Measurements from ENCODE around the gene PTPRJ.
A peak's percentile ranks its signal among the peaks of the same experiment; 100 is the strongest.

The PTPRJ gene

DNA sequence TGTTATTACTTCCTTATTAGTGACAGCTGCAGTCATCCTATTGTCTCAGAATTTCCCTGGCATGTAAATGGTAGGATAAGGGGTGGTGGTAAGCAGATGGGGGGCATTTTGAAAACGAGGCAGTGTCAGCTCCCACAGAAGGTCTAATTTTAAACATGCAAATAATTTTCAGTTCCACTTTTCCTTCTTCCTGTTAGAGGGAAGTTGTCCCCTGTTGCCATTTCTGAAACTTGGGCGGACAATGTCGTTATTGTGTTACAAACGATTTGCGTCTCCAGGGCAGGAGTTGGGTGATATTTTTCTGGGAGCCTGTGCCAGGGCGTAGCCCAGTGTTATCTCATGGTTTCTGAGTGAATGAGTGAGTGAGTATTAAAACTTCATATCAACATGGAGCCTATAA lies 7.4 kb downstream of the PTPRJ start:
- no peak overlapping the region for H3K4me3 ChIP-seq (ENCODE audit: low read depth, low read length)
- in situ Hi-C loops (cut with HindIII; ENCODE audit: low sequenced_read_pairs): no loop called here
- DNase-seq (ENCODE audit: low read depth, low spot score): no peak
- TF ChIP-seq, protein P1, sequence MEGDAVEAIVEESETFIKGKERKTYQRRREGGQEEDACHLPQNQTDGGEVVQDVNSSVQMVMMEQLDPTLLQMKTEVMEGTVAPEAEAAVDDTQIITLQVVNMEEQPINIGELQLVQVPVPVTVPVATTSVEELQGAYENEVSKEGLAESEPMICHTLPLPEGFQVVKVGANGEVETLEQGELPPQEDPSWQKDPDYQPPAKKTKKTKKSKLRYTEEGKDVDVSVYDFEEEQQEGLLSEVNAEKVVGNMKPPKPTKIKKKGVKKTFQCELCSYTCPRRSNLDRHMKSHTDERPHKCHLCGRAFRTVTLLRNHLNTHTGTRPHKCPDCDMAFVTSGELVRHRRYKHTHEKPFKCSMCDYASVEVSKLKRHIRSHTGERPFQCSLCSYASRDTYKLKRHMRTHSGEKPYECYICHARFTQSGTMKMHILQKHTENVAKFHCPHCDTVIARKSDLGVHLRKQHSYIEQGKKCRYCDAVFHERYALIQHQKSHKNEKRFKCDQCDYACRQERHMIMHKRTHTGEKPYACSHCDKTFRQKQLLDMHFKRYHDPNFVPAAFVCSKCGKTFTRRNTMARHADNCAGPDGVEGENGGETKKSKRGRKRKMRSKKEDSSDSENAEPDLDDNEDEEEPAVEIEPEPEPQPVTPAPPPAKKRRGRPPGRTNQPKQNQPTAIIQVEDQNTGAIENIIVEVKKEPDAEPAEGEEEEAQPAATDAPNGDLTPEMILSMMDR (IDR thresholded peaks at IDR 0.05; ENCODE audit: low read depth, low read length): no peak

DNA sequence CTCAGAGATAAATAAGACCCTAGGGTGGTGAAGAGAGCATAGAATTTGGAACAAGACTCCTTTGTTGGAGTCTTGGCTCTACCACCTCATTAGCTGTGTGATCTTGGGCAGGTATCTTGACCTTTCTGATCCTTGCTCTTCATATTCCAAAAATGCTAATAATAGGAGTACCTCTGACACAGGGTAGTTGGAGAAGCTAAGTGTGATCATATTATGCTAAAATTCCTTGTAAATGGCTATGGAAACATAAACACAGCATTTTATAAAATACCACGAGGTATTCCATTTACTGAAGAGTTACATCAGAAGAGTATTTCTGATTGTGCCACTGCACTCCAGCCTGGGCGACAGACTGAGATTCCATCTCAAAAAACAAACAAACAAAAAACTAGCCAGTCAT lies 9.4 kb downstream of the PTPRJ start:
- TF ChIP-seq, protein P1 (IDR thresholded peaks at IDR 0.05; ENCODE audit: low read depth, low read length): no peak
- no peak overlapping the region for H3K4me3 ChIP-seq (ENCODE audit: low read depth, low read length)
- DNase-seq (ENCODE audit: low read depth, low spot score): no peak
- in situ Hi-C loops (cut with HindIII; ENCODE audit: low sequenced_read_pairs): no loop called here

DNA sequence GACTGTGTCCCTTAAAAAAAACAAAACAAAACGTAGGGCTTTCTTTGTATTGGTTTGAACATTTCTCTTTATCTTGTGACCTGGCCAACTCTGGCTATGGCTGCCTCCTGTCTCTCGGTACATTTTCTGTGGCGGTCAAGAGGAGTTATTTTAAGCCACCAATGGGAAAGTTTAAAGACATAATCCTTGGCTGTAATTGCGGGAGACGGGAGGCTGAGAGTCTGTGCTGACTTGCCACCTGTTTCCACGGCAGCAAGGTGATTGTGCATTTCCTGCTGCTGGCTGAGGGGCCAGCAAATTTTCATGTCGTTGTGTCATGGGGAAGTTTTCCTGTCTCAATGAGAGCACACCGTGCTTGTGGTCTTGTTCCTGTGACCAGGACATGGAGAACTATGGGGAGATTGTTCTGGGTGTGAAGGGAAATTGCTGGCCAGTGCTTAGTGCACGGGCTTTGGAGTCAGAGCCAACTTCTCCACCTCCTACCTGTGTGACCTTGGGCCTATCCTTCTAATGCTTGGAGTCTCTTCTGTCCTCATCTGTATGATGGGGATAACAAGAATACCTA lies 11.0 kb downstream of the PTPRJ start:
- TF ChIP-seq, protein P1 (IDR thresholded peaks at IDR 0.05; ENCODE audit: low read depth, low read length): no peak
- in situ Hi-C loops (cut with HindIII; ENCODE audit: low sequenced_read_pairs): no loop called here
- H3K4me3 ChIP-seq (ENCODE audit: low read depth, low read length): no peak overlapping the region
- no peak for DNase-seq (ENCODE audit: low read depth, low spot score)

DNA sequence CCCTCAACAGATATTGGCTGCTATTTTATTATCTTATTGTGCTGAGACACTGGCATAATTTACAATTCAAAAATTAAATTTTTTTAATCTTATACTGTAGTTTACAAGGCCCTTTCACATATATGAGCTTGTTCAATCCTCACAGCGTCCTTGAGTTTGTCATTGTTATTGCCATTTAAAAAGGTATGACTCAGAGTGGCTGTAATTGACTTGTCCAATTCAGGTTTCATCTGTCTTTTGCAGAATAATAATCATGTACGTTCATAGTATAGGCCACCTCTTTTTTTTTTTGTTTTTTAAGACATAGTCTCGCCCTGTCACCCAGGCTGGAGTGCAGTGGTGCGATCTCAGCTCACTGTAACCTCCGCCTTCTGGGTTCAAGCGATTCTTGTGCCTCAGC lies 11.5 kb downstream of the PTPRJ start:
- no peak overlapping the region for H3K4me3 ChIP-seq (ENCODE audit: low read depth, low read length)
- in situ Hi-C loops (cut with HindIII; ENCODE audit: low sequenced_read_pairs): no loop called here
- TF ChIP-seq, protein P1 (IDR thresholded peaks at IDR 0.05; ENCODE audit: low read depth, low read length): no peak
- no peak for DNase-seq (ENCODE audit: low read depth, low spot score)

DNA sequence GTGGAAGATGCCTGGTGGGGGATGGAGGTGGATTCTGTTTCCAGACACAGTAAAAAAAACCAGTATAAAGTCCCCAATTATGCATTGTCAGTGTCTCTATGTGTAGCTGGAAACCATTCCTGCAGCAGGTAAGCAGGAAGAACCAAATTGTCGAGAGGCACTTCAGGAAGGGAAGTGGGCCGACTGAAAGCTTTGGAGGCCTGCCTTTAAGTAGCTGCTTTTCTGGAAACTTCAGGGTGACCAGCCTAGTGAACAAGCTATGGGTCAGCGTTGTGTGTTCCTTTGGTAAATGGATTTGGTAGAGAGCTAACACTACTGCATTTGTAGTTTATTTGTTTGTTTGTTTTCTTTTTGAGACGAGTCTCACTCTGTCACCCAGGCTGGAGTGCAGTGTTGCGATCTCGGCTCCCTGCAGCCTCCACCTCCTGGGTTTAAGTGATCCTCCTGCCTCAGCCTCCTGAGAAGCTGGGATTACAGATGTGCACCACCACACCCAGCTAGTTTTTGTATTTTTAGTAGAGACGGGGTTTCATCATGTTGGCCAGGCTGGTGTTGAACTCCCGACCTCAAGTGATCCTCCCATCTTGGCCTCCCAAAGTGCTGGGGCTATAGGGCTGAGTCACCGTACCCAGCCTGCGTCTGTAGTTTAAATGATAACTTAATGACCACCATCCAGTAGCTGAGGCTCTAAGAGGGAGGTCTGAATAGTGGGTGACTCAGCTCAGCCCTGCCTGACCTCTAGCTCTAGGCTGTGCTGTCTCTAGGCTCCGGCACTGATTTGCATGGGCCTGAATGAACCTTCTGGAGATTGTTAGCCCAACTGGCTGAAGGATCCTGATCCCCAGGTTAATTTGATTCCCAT lies 12.8 kb downstream of the PTPRJ start:
- TF ChIP-seq, protein P1 (IDR thresholded peaks at IDR 0.05; ENCODE audit: low read depth, low read length): no peak
- H3K4me3 ChIP-seq (ENCODE audit: low read depth, low read length): no peak overlapping the region
- DNase-seq (ENCODE audit: low read depth, low spot score): peak; percentile 82
- in situ Hi-C loops (cut with HindIII; ENCODE audit: low sequenced_read_pairs): no loop called here

DNA sequence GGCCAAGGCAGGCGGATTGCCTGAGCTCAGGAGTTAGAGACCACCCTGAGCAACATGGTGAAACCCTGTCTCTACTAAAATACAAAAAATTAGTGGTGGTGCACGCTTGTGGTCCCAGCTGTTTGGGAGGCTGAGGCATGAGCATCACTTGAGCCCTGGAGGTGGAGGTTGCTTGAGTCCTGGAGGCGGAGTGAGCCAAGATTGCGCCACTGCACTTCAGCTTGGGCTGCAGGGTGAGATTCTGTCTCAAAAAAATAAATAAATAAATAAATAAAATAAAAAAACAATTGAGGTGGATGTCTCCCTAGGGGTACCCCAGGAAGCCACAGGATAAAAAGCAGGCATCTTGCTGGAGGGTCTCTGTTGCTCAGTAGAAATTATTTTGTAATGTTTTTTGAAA lies 14.1 kb downstream of the PTPRJ start:
- in situ Hi-C loops (cut with HindIII; ENCODE audit: low sequenced_read_pairs): no loop called here
- TF ChIP-seq, protein P1 (IDR thresholded peaks at IDR 0.05; ENCODE audit: low read depth, low read length): no peak
- no peak overlapping the region for H3K4me3 ChIP-seq (ENCODE audit: low read depth, low read length)
- no peak for DNase-seq (ENCODE audit: low read depth, low spot score)

Measured in astrocyte of the spinal cord (primary cell).